NCI-H82 (cell line): ENCODE data around the gene MYBPC2.

Source experiments
- DNase-seq: peaks from one replicate; lab custom pipeline; 2025; lab: John Stamatoyannopoulos, UW

Gene MYBPC2

DNA sequence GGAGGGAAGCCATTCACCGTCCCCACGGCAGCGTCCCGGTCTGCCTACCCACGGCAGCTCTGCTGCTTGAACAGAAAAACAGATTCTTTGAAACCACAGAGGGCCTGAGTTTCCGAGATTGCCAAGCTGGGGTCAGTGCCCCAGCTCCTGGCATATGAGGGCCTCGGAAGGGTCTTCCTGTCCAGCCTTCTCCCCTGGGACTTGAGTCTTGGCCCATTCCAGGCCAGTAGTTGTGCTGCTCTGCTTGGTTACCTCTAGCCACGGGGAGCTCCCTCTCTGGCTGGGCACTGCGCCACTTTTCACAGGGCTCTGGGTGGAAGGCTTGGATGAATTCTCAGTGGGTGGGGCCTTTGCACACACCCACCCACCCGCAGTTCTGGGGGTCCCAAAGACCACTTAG lies 22.6 kb upstream of the MYBPC2 start:
- no peak for DNase-seq

DNA sequence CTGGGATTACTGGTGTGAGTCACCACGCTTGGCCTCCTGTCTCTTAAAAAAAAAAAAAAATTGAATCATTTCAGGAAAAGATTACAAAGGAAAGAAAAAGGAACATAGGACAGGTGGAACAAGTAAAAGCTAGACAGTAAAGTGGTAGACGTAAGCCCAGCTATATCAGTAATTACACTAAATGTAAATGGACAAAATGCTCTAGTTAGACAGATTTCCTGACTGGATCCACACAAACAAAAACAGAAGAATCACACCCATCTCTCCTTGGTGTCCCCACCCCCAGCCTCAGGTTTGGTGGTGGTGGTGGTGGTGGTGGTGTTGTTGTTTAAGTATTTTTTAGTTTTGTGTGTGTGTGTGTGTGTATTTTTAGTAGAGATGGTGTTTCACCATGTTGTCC lies 20.3 kb upstream of the MYBPC2 start:
- DNase-seq = no peak

DNA sequence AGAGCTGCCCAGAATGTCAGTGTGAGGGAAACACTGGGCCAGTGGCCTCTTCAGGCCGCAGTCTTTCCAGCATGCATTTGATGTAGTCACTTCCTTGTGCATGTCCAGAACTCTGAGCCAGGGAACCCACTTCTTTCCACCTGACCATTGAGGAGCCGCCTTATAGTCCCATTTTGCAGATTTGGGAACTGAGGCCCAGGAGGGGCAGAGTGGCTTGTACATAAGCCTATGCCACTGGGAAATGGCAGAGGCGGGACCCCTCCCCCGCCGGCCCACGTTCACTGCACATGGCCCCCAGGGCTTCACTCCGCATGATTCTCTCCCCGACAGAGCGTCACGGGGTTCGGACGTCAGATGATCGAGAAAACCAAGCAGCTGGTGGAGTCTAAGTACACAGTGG lies 19.6 kb upstream of the MYBPC2 start:
- no peak for DNase-seq

DNA sequence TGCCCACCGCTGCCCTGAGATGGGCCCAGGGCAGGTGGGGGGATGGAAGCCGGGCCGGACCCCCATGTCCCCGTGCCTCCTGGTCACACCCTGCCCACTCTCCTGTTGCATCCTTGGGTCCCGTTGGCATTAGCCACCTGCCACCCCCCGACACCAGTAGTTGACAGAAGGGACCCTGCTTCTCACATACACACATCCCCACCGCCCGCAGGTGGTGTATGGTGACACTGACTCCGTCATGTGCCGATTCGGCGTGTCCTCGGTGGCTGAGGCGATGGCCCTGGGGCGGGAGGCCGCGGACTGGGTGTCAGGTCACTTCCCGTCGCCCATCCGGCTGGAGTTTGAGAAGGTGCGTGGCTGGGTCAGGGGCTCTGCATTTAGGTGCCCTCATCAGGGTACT lies 19.2 kb upstream of the MYBPC2 start:
- DNase-seq = no peak

DNA sequence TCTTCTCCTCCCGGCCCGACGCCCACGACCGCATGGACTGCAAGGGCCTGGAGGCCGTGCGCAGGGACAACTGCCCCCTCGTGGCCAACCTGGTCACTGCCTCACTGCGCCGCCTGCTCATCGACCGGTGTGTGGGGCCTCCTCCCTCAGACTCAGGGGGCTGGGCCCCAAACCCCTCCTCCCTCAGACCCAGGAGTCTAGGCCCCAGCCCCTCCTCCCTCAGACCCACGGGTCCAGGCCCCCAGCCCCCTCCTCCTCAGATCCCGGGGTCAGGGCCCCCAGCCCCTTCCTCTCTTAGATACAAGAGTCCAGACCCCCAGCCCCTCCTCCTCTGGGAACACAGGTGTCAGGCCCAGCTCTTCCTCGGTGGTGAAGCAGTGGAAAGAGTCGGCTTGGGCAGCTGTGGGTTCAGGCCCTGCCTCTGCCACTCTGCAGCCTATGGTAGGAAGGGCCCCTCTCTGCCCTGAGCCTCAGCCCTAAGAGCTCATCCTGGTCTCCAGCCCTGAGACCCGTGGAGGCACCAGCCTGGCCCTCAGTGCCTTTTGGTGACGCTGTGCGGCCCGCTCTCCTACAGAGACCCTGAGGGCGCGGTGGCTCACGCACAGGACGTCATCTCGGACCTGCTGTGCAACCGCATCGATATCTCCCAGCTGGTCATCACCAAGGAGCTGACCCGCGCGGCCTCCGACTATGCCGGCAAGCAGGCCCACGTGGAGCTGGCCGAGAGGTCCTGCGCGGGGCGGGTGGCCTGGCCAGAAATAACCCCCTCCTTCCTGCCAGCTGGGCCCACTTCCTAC lies 17.6 kb upstream of the MYBPC2 start:
- peak; percentile 71 for DNase-seq

DNA sequence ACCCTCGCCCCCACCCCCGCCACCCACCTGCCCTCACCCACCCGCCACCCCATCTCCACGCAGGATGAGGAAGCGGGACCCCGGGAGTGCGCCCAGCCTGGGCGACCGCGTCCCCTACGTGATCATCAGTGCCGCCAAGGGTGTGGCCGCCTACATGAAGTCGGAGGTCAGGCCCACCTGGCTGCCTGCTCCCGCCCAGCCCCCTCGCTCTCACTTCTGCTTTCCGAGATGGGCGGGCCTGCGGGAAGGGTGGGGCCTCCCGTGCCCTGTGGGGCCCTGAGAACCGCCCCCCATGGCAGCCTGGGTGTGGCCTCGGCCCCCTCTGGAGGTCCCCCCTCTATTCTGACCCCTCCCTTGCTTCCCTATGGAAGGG lies 17.0 kb upstream of the MYBPC2 start:
- no peak for DNase-seq

DNA sequence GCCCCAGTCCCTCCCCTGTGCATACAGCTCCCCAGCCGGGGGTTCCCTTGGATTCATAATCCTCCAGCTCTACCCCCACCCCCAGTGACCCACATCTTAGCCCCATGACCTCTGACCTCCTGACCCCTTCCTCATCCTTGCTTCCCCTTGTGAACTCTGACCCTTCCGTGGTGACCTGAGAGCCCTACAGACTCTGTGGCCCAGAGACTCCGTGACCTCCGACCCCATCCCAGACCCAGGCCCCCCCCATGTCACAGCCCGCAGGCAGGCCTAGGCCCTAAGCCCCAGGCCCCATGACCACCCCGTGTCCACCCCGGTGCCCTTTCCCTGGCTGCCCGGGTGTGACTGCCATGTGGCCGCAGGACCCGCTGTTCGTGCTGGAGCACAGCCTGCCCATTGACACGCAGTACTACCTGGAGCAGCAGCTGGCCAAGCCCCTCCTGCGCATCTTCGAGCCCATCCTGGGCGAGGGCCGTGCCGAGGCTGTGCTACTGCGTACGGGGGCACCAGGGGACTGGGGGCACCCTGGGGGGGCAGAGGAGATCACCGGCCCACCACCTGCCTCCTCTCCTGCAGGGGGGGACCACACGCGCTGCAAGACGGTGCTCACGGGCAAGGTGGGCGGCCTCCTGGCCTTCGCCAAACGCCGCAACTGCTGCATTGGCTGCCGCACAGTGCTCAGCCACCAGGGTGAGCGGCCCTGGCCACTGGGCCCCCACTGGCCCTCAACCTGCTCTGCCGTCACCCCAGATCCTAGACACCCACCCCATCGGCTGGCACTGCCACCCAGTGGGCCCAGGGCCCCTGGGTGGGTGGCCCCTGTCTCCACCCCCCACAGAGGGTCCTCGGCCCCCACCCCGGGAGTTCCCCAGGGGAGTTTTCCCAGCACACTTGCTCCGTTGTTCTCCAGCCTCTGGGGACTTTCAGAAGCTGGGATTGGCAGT lies 16.4 kb upstream of the MYBPC2 start:
- no peak for DNase-seq

DNA sequence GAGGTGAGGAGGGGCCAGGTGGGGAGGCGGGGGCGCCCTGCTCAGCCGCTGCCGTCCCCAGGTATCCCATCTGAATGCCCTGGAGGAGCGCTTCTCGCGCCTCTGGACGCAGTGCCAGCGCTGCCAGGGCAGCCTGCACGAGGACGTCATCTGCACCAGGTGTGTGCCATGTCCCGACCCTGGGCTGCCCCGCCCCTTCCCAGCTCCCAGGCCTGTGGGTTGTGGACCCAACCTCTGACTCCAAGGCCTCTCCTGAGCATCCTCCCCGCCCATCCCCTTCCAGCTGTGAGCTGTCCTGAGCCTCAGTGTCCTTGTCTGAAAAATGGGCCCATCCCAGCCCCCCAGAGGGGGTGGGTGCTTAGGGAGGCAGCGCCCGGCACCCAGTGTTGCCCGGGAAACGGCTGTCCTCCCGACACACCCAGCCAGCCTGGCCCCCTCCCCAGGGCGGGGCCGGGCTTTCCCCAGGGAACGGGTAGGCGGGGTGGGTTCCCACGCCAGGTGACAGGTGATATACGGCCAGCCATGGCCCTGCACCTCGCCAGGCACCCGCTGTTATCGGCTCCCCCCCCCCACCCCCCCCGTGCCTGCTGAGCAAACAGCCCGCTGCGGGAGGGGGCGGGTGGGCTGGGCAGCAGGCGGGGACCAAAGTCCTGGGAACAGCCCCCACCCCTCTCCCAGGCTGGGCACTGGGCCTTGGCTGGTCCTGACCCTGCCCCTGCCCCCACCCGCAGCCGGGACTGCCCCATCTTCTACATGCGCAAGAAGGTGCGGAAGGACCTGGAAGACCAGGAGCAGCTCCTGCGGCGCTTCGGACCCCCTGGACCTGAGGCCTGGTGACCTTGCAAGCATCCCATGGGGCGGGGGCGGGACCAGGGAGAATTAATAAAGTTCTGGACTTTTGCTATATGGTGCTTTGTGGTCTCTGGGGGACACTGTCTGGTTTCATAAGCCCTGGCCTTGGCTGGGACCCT lies 15.3 kb upstream of the MYBPC2 start:
- DNase-seq = no peak

DNA sequence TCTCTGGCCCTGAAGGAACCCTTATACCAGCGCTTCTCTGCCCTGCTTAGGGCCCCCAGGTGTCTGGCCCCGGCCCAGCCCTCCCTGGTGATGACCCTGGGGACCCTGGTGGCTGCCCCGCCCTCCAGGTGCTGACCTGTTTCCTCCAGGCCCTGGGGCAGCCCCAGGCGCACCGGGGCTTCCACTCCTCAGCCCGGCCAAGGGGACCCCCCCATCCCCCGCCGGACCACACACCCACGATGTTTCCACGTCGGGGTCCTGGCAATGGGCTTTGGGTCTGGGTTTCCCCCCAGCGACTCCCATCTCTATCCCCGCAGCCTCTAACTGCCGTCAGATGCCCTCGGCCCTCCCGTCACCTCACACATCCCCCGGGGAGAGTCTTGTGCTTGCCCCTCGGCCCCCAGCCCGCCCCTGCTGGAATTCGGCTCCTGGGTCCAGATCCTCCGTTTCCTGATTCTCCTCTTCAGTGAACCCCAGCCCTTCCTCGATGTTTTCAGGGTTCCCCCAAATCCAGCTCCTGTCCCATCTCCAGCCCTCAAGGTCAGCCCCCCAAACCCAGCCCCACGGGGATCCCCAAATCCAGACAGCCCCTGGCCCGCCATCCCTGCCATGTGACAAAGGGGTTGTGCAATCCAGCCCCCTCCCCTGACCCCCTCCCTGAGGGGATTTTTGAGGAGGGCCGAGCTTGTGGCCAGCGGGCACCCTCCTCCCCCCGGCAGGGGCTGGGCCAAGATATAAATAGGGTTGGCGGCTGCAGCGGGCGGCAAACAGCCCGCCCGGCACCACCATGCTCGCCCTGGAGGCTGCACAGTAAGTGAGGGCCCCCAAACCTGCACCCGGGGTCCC lies 14.3 kb upstream of the MYBPC2 start, which contains the start of gene SPIB:
Gene SPIB, plus strand, starts transcription at position 763 of the 846 bp plus-strand sequence. Its CDS starts 25 bp downstream, at position 788.
- no peak for DNase-seq

DNA sequence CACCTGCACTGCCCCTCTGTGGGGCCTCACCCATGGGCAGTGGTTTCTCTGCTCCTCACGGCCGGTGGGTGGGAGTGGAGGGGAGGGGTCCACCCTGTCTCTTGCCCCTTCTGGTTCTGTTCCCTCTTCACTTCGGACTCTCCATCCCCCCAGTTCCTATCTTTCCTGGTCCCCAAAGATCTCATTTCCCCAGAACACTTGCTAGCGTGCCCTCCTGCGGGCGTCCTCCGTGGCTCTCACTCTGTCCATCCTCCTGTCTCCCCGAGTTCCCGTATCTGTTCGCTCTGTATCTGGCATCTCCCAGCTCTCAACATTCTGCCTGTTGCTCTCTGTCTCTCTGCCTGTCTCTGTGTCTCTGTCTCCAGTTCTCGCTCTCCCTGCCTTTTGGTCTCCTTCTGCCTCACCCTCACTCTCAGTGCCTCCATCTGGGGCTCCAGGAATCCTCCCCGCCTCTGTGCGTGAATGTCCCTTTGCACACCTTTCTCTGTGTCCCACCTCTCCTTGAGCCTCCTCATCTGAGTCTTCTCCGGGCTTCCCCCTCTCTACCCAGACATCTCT lies 13.6 kb upstream of the MYBPC2 start:
- no peak for DNase-seq

DNA sequence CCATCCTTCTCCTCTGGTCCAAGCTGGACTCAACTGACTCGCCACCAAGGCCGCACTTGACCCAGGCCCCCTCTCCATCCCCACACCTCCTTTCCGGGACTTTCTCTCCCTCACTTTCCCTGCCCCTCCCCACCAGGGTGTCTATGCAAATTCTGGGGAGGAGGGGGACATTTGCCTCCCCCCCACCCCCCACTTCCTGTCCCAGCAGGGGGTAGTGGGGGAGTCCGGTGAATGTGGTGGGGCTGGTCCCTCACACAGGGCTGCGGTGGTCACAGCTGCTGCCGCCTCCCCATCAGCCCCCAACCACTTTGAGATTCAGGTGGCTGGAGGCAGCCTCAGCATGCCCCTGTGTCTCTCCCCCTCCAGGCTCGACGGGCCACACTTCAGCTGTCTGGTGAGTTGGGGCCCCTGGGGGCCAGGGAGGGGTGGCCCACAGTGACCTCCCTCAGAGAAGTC lies 13.1 kb upstream of the MYBPC2 start:
- DNase-seq = no peak

DNA sequence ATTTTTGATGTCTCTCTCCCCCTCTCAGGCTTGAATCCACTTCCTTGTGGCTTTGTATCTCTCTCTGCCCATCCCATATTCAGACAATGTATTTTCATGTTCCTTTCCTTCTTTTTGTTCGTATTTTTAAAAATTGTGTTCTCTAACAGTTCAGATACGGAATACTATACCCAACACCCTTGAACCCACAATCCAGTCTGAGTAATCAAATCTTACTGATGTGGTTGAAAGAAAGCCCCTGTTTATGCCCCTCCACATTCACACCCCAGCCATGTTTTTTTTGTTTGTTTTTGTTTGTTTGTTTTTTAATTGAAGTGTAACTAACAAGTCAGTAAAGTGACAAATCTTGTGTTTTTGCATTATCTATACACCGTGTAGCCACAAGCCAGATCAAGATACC lies 12.6 kb upstream of the MYBPC2 start:
- DNase-seq = no peak

DNA sequence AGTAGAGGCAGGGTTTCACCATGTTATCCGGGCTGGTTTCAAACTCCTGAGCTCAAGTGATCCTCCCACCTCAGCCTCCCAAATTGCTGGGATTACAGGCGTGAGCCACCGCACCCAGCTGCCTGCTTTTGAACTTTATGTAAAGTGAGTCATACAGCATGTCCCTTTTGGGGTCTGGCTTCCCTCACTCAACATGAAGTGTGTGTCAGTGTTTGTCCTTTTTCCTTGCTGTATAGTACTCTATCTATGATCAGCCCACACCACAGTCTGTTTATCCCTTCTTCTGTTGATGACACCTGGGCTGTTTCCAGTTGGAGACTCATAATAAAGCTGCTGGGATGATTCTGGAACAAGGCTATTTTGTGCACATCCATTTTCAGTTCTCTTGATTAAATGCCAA lies 11.9 kb upstream of the MYBPC2 start:
- DNase-seq = no peak

DNA sequence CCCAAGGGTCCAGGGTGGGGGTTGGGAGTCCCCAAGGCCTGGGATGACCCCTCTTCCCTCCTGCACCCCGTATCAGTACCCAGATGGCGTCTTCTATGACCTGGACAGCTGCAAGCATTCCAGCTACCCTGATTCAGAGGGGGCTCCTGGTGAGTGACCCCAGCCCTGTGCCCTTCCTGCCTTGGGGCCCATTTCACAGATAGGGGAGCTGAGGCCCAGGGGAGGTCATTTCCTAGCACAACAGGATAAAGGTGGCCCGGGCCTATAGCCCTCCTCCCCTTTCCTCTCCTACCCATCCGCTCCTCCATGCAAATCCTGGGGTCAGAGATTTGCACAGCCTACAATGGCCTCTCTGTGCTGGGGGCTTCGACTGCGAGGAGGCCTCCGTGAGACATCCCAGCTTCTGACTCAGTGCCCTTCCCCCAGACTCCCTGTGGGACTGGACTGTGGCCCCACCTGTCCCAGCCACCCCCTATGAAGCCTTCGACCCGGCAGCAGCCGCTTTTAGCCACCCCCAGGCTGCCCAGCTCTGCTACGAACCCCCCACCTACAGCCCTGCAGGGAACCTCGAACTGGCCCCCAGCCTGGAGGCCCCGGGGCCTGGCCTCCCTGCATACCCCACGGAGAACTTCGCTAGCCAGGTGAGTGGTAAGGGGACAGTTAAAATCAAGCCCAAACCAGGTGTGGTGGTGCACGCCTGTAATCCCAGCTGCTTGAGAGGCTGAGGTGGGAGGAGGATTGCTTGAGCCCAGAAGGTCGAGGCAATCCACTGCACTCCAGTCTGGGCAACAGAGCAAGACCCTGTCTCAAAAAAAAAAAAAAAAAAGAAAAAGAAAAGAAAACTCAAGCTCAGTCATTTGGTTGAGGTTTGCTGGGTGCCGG lies 10.1 kb upstream of the MYBPC2 start:
- no peak for DNase-seq

DNA sequence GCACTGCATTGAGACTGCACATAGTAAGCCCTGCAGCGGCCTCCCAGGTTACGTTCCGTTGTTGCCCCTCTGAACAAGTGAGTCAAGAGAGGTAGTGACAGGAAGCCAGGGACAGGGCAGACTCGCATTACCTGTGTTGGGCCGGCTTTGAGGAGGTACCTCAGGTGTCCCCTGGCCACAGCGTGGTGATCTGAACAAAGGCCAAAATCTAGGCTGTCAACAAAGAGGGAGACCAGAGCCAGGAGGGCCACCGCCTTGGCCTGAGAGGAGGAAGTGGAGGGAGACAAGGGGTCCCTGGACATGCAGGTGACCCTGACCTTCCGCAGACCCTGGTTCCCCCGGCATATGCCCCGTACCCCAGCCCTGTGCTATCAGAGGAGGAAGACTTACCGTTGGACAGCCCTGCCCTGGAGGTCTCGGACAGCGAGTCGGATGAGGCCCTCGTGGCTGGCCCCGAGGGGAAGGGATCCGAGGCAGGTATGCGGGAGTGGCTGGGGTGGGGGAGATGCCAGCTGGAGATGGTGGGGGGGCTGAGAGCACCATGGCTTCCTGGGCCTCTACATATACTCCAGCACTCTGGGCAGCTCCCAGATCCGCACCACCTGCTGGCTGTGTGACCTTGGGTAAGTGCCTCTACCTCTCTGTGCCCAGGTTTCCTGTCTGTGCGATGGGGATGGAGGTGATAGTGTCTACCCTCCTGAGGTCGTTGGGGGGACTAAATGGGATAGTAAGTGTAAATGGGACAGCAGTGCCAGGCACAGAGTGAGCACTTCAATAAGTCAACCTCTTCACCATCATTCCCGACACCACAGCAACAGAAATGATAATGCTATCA lies 9.2 kb upstream of the MYBPC2 start:
- no peak for DNase-seq

DNA sequence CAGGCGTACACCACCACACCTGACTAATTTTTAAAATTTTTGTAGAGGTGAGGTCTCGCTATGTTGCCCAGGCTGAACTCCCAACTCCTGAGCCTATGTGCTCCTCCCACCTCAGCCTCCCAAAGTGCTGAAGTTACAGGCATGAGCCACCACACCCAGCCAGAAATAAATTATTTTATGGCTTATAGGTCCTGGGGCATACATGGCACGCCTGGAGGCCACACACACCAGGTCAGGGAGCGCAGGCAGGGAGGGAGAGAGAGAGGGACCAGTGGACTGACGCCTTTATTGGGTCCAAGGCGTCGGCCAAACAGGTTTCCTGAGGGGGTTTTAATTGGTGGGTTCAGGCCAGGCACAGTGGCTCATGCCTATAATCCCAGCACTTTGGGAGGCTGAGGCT lies 7.1 kb upstream of the MYBPC2 start:
- no peak for DNase-seq

DNA sequence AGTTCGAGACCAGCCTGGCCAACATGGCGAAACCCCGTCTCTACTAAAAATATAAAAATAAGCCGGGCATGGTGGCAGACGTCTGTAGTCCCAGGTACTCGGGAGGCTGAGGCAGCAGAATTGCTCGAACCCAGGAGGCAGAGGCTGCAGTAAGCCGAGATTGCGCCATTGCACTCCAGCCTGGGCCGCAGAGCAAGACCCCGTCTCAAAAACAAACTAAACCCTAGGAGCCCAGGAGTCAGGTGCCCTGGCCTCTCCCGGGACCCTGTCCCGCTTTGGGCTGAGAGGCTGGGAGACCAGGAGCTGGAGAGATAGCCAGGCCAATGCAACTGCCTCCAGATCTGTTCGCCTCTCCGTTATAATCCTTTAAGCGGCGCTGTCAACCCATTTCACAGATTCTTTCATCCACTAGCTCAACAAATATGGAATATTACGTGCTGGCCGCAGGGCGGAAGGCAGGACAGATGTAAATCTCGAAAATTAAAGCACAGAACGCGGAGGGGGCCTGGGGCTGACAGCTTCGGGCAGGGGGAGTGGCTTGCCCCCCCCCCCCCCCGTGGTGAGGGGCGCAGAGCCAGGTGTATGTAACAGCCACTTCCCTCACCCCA lies 5.3 kb upstream of the MYBPC2 start:
- DNase-seq = no peak

DNA sequence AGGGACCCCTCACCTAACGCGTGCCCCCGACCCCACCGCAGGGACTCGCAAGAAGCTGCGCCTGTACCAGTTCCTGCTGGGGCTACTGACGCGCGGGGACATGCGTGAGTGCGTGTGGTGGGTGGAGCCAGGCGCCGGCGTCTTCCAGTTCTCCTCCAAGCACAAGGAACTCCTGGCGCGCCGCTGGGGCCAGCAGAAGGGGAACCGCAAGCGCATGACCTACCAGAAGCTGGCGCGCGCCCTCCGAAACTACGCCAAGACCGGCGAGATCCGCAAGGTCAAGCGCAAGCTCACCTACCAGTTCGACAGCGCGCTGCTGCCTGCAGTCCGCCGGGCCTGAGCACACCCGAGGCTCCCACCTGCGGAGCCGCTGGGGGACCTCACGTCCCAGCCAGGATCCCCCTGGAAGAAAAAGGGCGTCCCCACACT lies 4.7 kb upstream of the MYBPC2 start:
- DNase-seq = no peak
